A549 (cell line): ENCODE data around the gene C16orf90. TPM values are rescaled to one million over a fixed set of nuclear protein-coding genes. Genes with fewer than 3 reads are reported as not detected.

Experiments used
- ATAC-seq, 2 experiments: fragments of 200-7000 bp in 1 of 2; fragments of >200 bp in 1 of 2; cut with Nextera tagmentation in 1 of 2; cut with Tn5 transposase in 1 of 2; 3 replicates each; pipeline versions ENCODE4 v1.8.0 to v1.9.1; 2018 to 2020; ENCODE audit warnings: mild to moderate bottlenecking in 1 of 2, moderate library complexity in 1 of 2
- CTCF ChIA-PET: fragments of 300-600 bp; sonication (Branson Sonifier 250); formaldehyde crosslinking; extraction: SDS; loops from one replicate; lab custom pipeline; 2021; ENCODE audit warnings: antibody characterized with exemption, inconsistent platforms; lab: Yijun Ruan, JAX
- POLR2A ChIA-PET: fragments of 350-600 bp; formaldehyde crosslinking; extraction: SDS; loops from one replicate; lab custom pipeline; 2021; ENCODE audit warnings: antibody characterized with exemption, inconsistent platforms; lab: Yijun Ruan, JAX
- DNase-seq, 2 experiments: peaks; one replicate each; pipeline versions ENCODE4 v3.0.0 to v3.0.0-alpha.2; 2011 to 2016; ENCODE audit warnings: low read depth in 1 of 2, low spot score in 1 of 2
- FAIRE-seq: peaks from 2 replicates; lab custom pipeline; 2011; peaks lifted over from hg19 to GRCh38; lab: Jason Lieb, UNC
- H3K27ac ChIP-seq, 2 experiments: fragments of >200 bp; sonication (Bioruptor Twin); formaldehyde crosslinking; 3 replicates each; pipeline ENCODE4 v1.5.1; 2016 to 2017
- H3K4me1 ChIP-seq: fragments of >200 bp; sonication (Bioruptor Twin); formaldehyde crosslinking; 3 replicates; pipeline ENCODE4 v1.6.1; 2016
- H3K4me2 ChIP-seq: fragments of >200 bp; sonication (Bioruptor Twin); formaldehyde crosslinking; 3 replicates; pipeline ENCODE4 v1.6.1; 2016
- H3K4me3 ChIP-seq: fragments of >200 bp; sonication (Bioruptor Twin); formaldehyde crosslinking; 3 replicates; pipeline ENCODE4 v1.5.1; 2016
- H3K9me3 ChIP-seq: fragments of >200 bp; sonication (Bioruptor Twin); formaldehyde crosslinking; 3 replicates; pipeline ENCODE4 v1.6.1; 2016
- ATOH8 ChIP-seq: fragments of 250-450 bp; sonication (Bioruptor Pico); IDR thresholded peaks from 2 replicates; pipeline ENCODE4 v1.5.0; 2020; ENCODE audit warnings: low read depth, mild to moderate bottlenecking, moderate library complexity
- CEBPB ChIP-seq, 2 experiments: fragments of >200 bp in 1 of 2; sonication (Bioruptor Twin) in 1 of 2; formaldehyde crosslinking in 1 of 2; IDR thresholded peaks; 2 replicates each; pipeline ENCODE4 v1.6.1; 2012 to 2016
- CHD2 ChIP-seq: fragments of 150-350 bp; IDR thresholded peaks from 2 replicates; pipeline ENCODE4 v1.6.1; 2014; ENCODE audit warnings: low read length; ENCODE audit not compliant: partially characterized antibody
- EP300 ChIP-seq, 2 experiments: fragments of >200 bp; sonication (Bioruptor Twin); formaldehyde crosslinking; IDR thresholded peaks; 2 replicates in 1 of 2; 3 replicates in 1 of 2; pipeline ENCODE4 v1.6.1; 2016 to 2017
- GATA3 ChIP-seq: IDR thresholded peaks from 2 replicates; pipeline ENCODE4 v1.6.1; 2012; ENCODE audit warnings: borderline replicate concordance
- HOXB13 ChIP-seq: fragments of 250-450 bp; sonication (Bioruptor Pico); IDR thresholded peaks from 2 replicates; pipeline ENCODE4 v1.5.0; 2020; ENCODE audit warnings: low read depth, mild to moderate bottlenecking, moderate library complexity
- HOXB5 ChIP-seq: fragments of 250-450 bp; sonication (Bioruptor Pico); IDR thresholded peaks from 2 replicates; pipeline ENCODE4 v1.5.0; 2020; ENCODE audit warnings: mild to moderate bottlenecking, moderate library complexity
- MYC ChIP-seq: IDR thresholded peaks from 2 replicates; pipeline ENCODE4 v1.6.1; 2012; ENCODE audit warnings: mild to moderate bottlenecking, inconsistent platforms, low read length, improper control_type of control experiment, borderline replicate concordance
- NFE2L2 ChIP-seq: fragments of 150-350 bp; conservative IDR thresholded peaks from 2 replicates; pipeline ENCODE4 v1.6.1; 2014; ENCODE audit warnings: low read length
- NR3C1 ChIP-seq: fragments of >200 bp; sonication (Bioruptor Twin); formaldehyde crosslinking; IDR thresholded peaks from 3 replicates; pipeline ENCODE4 v1.6.1; 2017
- PHF8 ChIP-seq: fragments of 200-600 bp; sonication (generic); IDR thresholded peaks from 2 replicates; pipeline ENCODE4 v1.6.1; 2016; ENCODE audit warnings: low read depth, mild to moderate bottlenecking, antibody characterized with exemption, moderate library complexity, borderline replicate concordance
- POLR2AphosphoS2 ChIP-seq: conservative IDR thresholded peaks from 2 replicates; pipeline ENCODE4 v1.6.1; 2012; ENCODE audit warnings: low read length, improper control_type of control experiment, inconsistent platforms
- RFX5 ChIP-seq: fragments of 450-650 bp; IDR thresholded peaks from 2 replicates; pipeline ENCODE4 v1.7.1; 2014; ENCODE audit warnings: antibody characterized with exemption, mild to moderate bottlenecking, moderate library complexity
- SREBF2 ChIP-seq: fragments of 450-650 bp; IDR thresholded peaks from 2 replicates; pipeline ENCODE4 v1.6.1; 2014; ENCODE audit warnings: mild to moderate bottlenecking, moderate library complexity
- TP53 ChIP-seq: fragments of 250-450 bp; sonication (Bioruptor Pico); IDR thresholded peaks from 2 replicates; pipeline ENCODE4 v1.5.0; 2021; ENCODE audit warnings: mild to moderate bottlenecking, moderate library complexity
- USF2 ChIP-seq: fragments of 450-650 bp; IDR thresholded peaks from 2 replicates; pipeline ENCODE4 v1.6.1; 2014; ENCODE audit warnings: antibody characterized with exemption
- WGBS: methylation state at CpG from one replicate; pipeline ENCODE4 v1.1.6; 2017; ENCODE audit errors: missing lambda C conversion rate; 5-methylcytosine and 5-hydroxymethylcytosine counted together
- polyA plus RNA-seq, 4 experiments: library from polyadenylated mRNA; depleted of rRNA in 3 of 4; stranded (reverse); fragments of >200 nt; fragmentation: RNase III in 1 of 4; extraction: RNeasy Plus Mini Kit Qiagen cat#74134 plus additional on column Dnase treatment in 1 of 4; gene quantifications; 2 replicates in 3 of 4; 3 replicates in 1 of 4; pipeline ENCODE4 v1.2.3, GENCODE V29; 2011 to 2017
- TF ChIP-seq, protein P1 (sequence below): fragments of >200 bp; sonication (Bioruptor Twin); formaldehyde crosslinking; IDR thresholded peaks from 3 replicates; pipeline ENCODE4 v1.6.1; 2016
- TF ChIP-seq, protein P2 (sequence below): IDR thresholded peaks from 2 replicates; pipeline ENCODE4 v1.6.1; 2012
- TF ChIP-seq, protein P3 (sequence below): fragments of 150-350 bp; IDR thresholded peaks from 2 replicates; pipeline ENCODE4 v1.6.1; 2014; ENCODE audit warnings: low read depth, mild to moderate bottlenecking, low read length
- TF ChIP-seq, protein P4 (sequence below): fragments of >200 bp; sonication (Bioruptor Twin); formaldehyde crosslinking; IDR thresholded peaks from 2 replicates; pipeline ENCODE4 v1.6.1; 2016

The C16orf90 gene
- polyA plus RNA-seq, 2 of the 4 experiments (the other 2 are of a cell fraction): not detected

- TF ChIP-seq, protein P1, sequence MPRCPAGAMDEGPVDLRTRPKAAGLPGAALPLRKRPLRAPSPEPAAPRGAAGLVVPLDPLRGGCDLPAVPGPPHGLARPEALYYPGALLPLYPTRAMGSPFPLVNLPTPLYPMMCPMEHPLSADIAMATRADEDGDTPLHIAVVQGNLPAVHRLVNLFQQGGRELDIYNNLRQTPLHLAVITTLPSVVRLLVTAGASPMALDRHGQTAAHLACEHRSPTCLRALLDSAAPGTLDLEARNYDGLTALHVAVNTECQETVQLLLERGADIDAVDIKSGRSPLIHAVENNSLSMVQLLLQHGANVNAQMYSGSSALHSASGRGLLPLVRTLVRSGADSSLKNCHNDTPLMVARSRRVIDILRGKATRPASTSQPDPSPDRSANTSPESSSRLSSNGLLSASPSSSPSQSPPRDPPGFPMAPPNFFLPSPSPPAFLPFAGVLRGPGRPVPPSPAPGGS: no peak
These were observed 3.7 kb upstream of the C16orf90 start (continued) for GRCh38 chr16:3498988-3499387.

GRCh38 chr16:3497771-3498170, 2.5 kb upstream of the C16orf90 start:
- H3K27ac ChIP-seq: no peak overlapping the region
- no peak overlapping the region for H3K4me3 ChIP-seq
- H3K9me3 ChIP-seq: no peaks in the 10 kb centered on the region
- peaks cover 7% of the 10 kb centered on the region; the same call in 1 of the 3 replicates for H3K4me1 ChIP-seq
- ATAC-seq (no peak), FAIRE-seq (no peak), DNase-seq (no peak)
- TF ChIP-seq GATA3: no peak
- no peak for TF ChIP-seq CEBPB (IDR thresholded peaks at IDR 0.05)
- no peak for TF ChIP-seq NR3C1
- no peak for TF ChIP-seq HOXB5
- no peak for TF ChIP-seq NFE2L2
- no peak for TF ChIP-seq USF2
- no peak for TF ChIP-seq POLR2AphosphoS2
- TF ChIP-seq HOXB13 (CRISPR knock-in tag): no peak
- TF ChIP-seq RFX5: no peak
- TF ChIP-seq TP53 (CRISPR knock-in tag): no peak
- TF ChIP-seq CHD2: no peak
- no peak for TF ChIP-seq MYC
- H3K4me2 ChIP-seq: no peak overlapping the region
- 79% methylated on average over 4 of the region's 4 CpGs for WGBS
- CTCF ChIA-PET: no interaction called here
- POLR2A ChIA-PET: no interaction called here

- Histone ChIP-seq H3K9me3 (no peaks in the 10 kb centered on the region), H3K27ac (no peak overlapping the region), H3K4me3 (no peak overlapping the region), H3K4me1 (no peaks in the 10 kb centered on the region), H3K4me2 (no peak overlapping the region)
- POLR2A ChIA-PET: no interaction called here
- FAIRE-seq (no peak), DNase-seq (no peak), ATAC-seq (no peak)
- CTCF ChIA-PET: interaction anchor here (0.6 to 0.7 kb wide), 2 partner anchors 16 to 293 kb away, joined by 3 to 5 read pairs; no protein-coding TSS in a partner anchor
- no peak for TF ChIP-seq SREBF2
- TF ChIP-seq, protein P2, sequence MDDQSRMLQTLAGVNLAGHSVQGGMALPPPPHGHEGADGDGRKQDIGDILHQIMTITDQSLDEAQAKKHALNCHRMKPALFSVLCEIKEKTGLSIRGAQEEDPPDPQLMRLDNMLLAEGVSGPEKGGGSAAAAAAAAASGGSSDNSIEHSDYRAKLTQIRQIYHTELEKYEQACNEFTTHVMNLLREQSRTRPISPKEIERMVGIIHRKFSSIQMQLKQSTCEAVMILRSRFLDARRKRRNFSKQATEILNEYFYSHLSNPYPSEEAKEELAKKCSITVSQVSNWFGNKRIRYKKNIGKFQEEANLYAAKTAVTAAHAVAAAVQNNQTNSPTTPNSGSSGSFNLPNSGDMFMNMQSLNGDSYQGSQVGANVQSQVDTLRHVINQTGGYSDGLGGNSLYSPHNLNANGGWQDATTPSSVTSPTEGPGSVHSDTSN: no peak
- no peak for TF ChIP-seq PHF8
- no peak for TF ChIP-seq EP300 (IDR thresholded peaks at IDR 0.05)
- TF ChIP-seq ATOH8 (CRISPR knock-in tag): no peak
- TF ChIP-seq, protein P3, sequence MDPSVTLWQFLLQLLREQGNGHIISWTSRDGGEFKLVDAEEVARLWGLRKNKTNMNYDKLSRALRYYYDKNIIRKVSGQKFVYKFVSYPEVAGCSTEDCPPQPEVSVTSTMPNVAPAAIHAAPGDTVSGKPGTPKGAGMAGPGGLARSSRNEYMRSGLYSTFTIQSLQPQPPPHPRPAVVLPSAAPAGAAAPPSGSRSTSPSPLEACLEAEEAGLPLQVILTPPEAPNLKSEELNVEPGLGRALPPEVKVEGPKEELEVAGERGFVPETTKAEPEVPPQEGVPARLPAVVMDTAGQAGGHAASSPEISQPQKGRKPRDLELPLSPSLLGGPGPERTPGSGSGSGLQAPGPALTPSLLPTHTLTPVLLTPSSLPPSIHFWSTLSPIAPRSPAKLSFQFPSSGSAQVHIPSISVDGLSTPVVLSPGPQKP: no peak
- TF ChIP-seq, protein P4, sequence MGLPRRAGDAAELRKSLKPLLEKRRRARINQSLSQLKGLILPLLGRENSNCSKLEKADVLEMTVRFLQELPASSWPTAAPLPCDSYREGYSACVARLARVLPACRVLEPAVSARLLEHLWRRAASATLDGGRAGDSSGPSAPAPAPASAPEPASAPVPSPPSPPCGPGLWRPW: no peak
- 88% methylated on average over 30 of the region's 30 CpGs for WGBS
These were observed 1.1 kb upstream of the C16orf90 start for GRCh38 chr16:3496386-3496785.
